HepG2 (cell line): ENCODE measurements around the gene SETD1B. TPM values are rescaled to one million over a fixed set of nuclear protein-coding genes. Genes with fewer than 3 reads are reported as not detected.

ENCODE experiments used
- ATAC-seq: fragments of 200-7000 bp; cut with Tn5 transposase; 3 replicates; pipeline ENCODE4 v1.9.1; 2020; ENCODE audit warnings: mild to moderate bottlenecking, moderate library complexity
- BruUV-seq: library from RNA; stranded (reverse); fragments of 400-500 nt; replicated peaks from 2 replicates; lab custom pipeline; 2021; lab: Mats Ljungman, UMichigan
- CTCF ChIA-PET: fragments of 300-600 bp; formaldehyde crosslinking; extraction: SDS; loops from one replicate; lab custom pipeline; 2021; ENCODE audit warnings: low total read pairs, inconsistent platforms, low intra/inter-chr PET ratio; lab: Yijun Ruan, JAX
- POLR2A ChIA-PET: fragments of 350-600 bp; sonication (Branson Sonifier 250); formaldehyde crosslinking; loops from one replicate; lab custom pipeline; 2020; ENCODE audit warnings: antibody characterized with exemption, inconsistent platforms; lab: Yijun Ruan, JAX
- DNase-seq: peaks from one replicate; pipeline ENCODE4 v3.0.0-alpha.2; 2015; ENCODE audit warnings: low spot score
- FAIRE-seq: peaks from 3 replicates; lab custom pipeline; 2011; peaks lifted over from hg19 to GRCh38; lab: Jason Lieb, UNC
- H2AFZ ChIP-seq: one replicate; pipeline ENCODE4 v1.6.1; 2011; ENCODE audit warnings: low read length, inconsistent platforms
- H3K27ac ChIP-seq: fragments of 300-600 bp; 3 replicates; pipeline ENCODE4 v1.8.0; 2011; ENCODE audit warnings: mixed run types, mild to moderate bottlenecking, mixed read lengths, low read length, inconsistent platforms; ENCODE audit not compliant: insufficient read depth; ENCODE audit errors: extremely low read length
- H3K27me3 ChIP-seq, 2 experiments: fragments of 200-600 bp in 1 of 2; 2 replicates in 1 of 2; 3 replicates in 1 of 2; pipeline versions ENCODE4 v1.6.0 to v1.8.0; 2011; ENCODE audit warnings: low read length in 2 of 2, mild to moderate bottlenecking in 2 of 2, moderate library complexity in 2 of 2, inconsistent platforms in 1 of 2; ENCODE audit not compliant: insufficient read depth in 2 of 2, control insufficient read depth in 1 of 2
- H3K36me3 ChIP-seq, 2 experiments: fragments of 200-600 bp in 1 of 2; replicated peaks in 1 of 2; 2 replicates in 1 of 2; 3 replicates in 1 of 2; pipeline versions ENCODE4 v1.5.1 to v1.8.0; 2011; ENCODE audit warnings: low read length in 2 of 2, inconsistent platforms in 1 of 2; ENCODE audit not compliant: insufficient read depth in 2 of 2, control insufficient read depth in 1 of 2
- H3K4me1 ChIP-seq: 2 replicates; pipeline ENCODE4 v1.5.1; 2012; ENCODE audit warnings: low read length, inconsistent platforms; ENCODE audit not compliant: insufficient read depth
- H3K4me2 ChIP-seq: 2 replicates; pipeline ENCODE4 v1.6.0; 2011; ENCODE audit warnings: low read depth, low read length, inconsistent platforms
- H3K4me3 ChIP-seq, 3 experiments: fragments of 200-600 bp in 1 of 3; sonication (generic), shearing (Covaris generic) in 1 of 3; replicated peaks in 1 of 3; 2 replicates each; pipeline ENCODE4 v1.5.1; 2011 to 2016; ENCODE audit warnings: low read length in 3 of 3, inconsistent platforms in 2 of 3, low read depth in 2 of 3, mild to moderate bottlenecking in 2 of 3, control low read depth in 1 of 3, mixed read lengths in 1 of 3; ENCODE audit not compliant: insufficient read depth in 1 of 3
- H3K79me2 ChIP-seq: one replicate; pipeline ENCODE4 v1.6.1; 2011; ENCODE audit warnings: low read length, inconsistent platforms; ENCODE audit not compliant: insufficient read depth
- H3K9ac ChIP-seq: 2 replicates; pipeline ENCODE4 v1.6.0; 2011; ENCODE audit warnings: mild to moderate bottlenecking, low read depth, low read length, inconsistent platforms; ENCODE audit not compliant: insufficient read depth
- H3K9me3 ChIP-seq: 2 replicates; pipeline ENCODE4 v1.5.1; 2012; ENCODE audit warnings: mild to moderate bottlenecking, low read length
- H4K20me1 ChIP-seq: 2 replicates; pipeline ENCODE4 v1.6.0; 2011; ENCODE audit warnings: inconsistent platforms, mild to moderate bottlenecking, low read length, moderate library complexity; ENCODE audit not compliant: insufficient read depth
- FOSL2 ChIP-seq: sonication (generic); formaldehyde crosslinking; IDR thresholded peaks from 2 replicates; pipeline ENCODE4 v1.4.0; 2020; ENCODE audit warnings: missing genetic modification reagents
- NFYB ChIP-seq: sonication (generic); formaldehyde crosslinking; IDR thresholded peaks from 2 replicates; pipeline ENCODE4 v1.4.0; 2020; ENCODE audit warnings: missing genetic modification reagents
- NFYC ChIP-seq: IDR thresholded peaks from 2 replicates; pipeline ENCODE4 v1.6.1; 2016; ENCODE audit warnings: missing genetic modification reagents, missing compliant biosample characterization
- RBM22 ChIP-seq: fragments of 200-400 bp; formaldehyde crosslinking; optimal IDR thresholded peaks from 2 replicates; pipeline ENCODE3; 2017; ENCODE audit warnings: mild to moderate bottlenecking, low read length, moderate library complexity
- ZBTB7A ChIP-seq: sonication (generic); formaldehyde crosslinking; IDR thresholded peaks from 2 replicates; pipeline ENCODE4 v1.8.0; 2022; ENCODE audit warnings: mild to moderate bottlenecking, missing genetic modification reagents
- ZFP37 ChIP-seq: sonication (generic); formaldehyde crosslinking; IDR thresholded peaks from 2 replicates; pipeline ENCODE4 v1.4.0; 2020; ENCODE audit warnings: missing genetic modification reagents, borderline replicate concordance
- WGBS: methylation state at CpG from one replicate; pipeline ENCODE4 v1.1.6; 2017; ENCODE audit warnings: low lambda C conversion rate; 5-methylcytosine and 5-hydroxymethylcytosine counted together
- in situ Hi-C: cut with HindIII; loops from 2 replicates; pipeline ENCODE4 v1.10.0; 2017; ENCODE audit warnings: low pct_unique_long_range_greater_than_20kb; ENCODE audit not compliant: extremely low pct_ligation_motif_present
- intact Hi-C: fragments of 100-400 bp; cut with micrococcal nuclease; formaldehyde crosslinking; loops from one replicate; pipeline ENCODE4 v1.10.0; 2022; ENCODE audit not compliant: unreplicated experiment
- polyA plus RNA-seq, 8 experiments: library from polyadenylated mRNA; depleted of rRNA in 3 of 8; stranded (reverse) in 7 of 8; unstranded in 1 of 8; fragments of >200 nt; fragmentation: Illumina TruSeq in 4 of 8; extraction: Trizol in 4 of 8; gene quantifications; 2 replicates each; pipeline versions ENCODE4 v1.2.1 to v1.2.3, GENCODE V29; 2011 to 2016; ENCODE audit warnings: low read depth in 4 of 8, missing spikeins in 1 of 8, mixed read lengths in 1 of 8; ENCODE audit not compliant: insufficient read depth in 1 of 8
- total RNA-seq, 5 experiments: library from RNA; depleted of rRNA; stranded (reverse); fragments of >200 nt; fragmentation: Illumina TruSeq; extraction: Trizol; gene quantifications; 2 replicates each; pipeline ENCODE4 v1.2.3, GENCODE V29; 2016; ENCODE audit warnings: low read depth in 1 of 5

SETD1B gene
- total and polyA plus RNA-seq, 2 of the 13 experiments (the other 11 are each of a cell fraction or from before 2014, with no cell fraction given), result 1.1 to 1.4 TPM

- no peak overlapping the region for H3K9ac ChIP-seq
- ChIA-PET CTCF (no interaction called here), POLR2A (interaction anchor here (0.7 kb wide), 1 partner anchor 57 kb away, joined by 4 read pairs; no protein-coding TSS in a partner anchor)
- no peak overlapping the region for H3K4me2 ChIP-seq
- H2AFZ ChIP-seq, result no peak overlapping the region
- in situ Hi-C loops (no loop called here), intact Hi-C loops (no loop called here)
- no peak for DNase-seq
- ATAC-seq, result no peak
- H3K36me3 ChIP-seq, result no peaks in the 10 kb centered on the region
- H3K27me3 ChIP-seq, result no peaks in the 10 kb centered on the region
- FAIRE-seq, result no peak
- no peaks in the 10 kb centered on the region for H3K9me3 ChIP-seq
- H3K79me2 ChIP-seq, result no peaks in the 10 kb centered on the region
- BruUV-seq, result no TSS peak
- TF ChIP-seq FOSL2 (peak; percentile 78), RBM22 (no peak)
- 92% methylated on average over 4 of the region's 5 CpGs for WGBS
- no peak overlapping the region for H3K27ac ChIP-seq
- no peaks in the 10 kb centered on the region for H4K20me1 ChIP-seq
- H3K4me3 ChIP-seq, result no peak overlapping the region
- H3K4me1 ChIP-seq, result peaks cover 16% of the 10 kb centered on the region
Observed at GRCh38 chr12:121765573-121765972, 38.2 kb upstream of the SETD1B start.

- ATAC-seq (no peak), DNase-seq (no peak), FAIRE-seq (no peak)
- Histone ChIP-seq H3K9ac (no peak overlapping the region), H3K4me2 (no peak overlapping the region), H3K36me3 (no peaks in the 10 kb centered on the region), H3K79me2 (no peaks in the 10 kb centered on the region), H2AFZ (no peak overlapping the region), H4K20me1 (no peaks in the 10 kb centered on the region), H3K27me3 (no peaks in the 10 kb centered on the region), H3K9me3 (no peaks in the 10 kb centered on the region), H3K4me3 (no peak overlapping the region), H3K4me1 (peaks cover 25% of the 10 kb centered on the region), H3K27ac (no peak overlapping the region)
- CTCF ChIA-PET, result no interaction called here
- 100% methylated on average over 3 of the region's 5 CpGs for WGBS
- intact Hi-C loops, result no loop called here
- TF ChIP-seq ZBTB7A (CRISPR knock-in tag) (no peak), NFYC (CRISPR knock-in tag) (peak; percentile 65), ZFP37 (no peak), NFYB (CRISPR knock-in tag) (peak; percentile 77)
- POLR2A ChIA-PET, result no interaction called here
- in situ Hi-C loops, result no loop called here
- BruUV-seq, result no TSS peak
Observed at GRCh38 chr12:121766290-121767039, 37.3 kb upstream of the SETD1B start.
